Measurements from ENCODE around the gene SFTPA1.
"Not testable (repeated sequence)": the region's sequence is repeated elsewhere in the genome, so short reads cannot be mapped to it uniquely, and the experiment has no call there.

SFTPA1 gene

DNA sequence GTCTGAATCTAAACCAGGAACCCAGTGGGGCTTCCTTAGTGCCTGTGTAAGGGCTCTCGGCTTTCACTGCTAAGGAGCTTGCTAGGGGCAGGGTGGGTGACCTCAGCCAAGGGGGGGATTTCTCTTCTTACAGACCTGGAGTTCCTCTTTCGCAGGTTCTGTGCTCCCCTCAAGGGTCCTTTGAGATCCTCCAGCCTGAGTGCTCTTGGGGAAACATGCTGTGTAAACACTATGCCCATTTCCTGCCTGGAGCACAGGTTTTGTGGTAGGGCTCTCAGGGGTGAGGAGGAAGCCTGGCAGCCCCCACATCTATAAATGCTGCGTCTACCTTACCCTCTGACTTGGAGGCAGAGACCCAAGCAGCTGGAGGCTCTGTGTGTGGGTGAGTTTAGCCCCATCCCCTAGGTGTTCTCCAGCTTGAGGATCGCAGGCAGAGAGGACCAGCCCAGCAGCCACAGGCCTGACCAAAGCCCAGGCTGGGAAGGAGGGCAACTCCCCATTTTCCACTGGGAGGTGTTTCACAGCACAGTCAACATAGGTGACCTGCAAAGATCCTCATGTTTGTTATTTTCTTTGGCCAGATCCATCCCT, at the start of gene SFTPA1:
Gene SFTPA1 (plus strand): TSS at position 339 of the 591 bp plus-strand sequence. CDS start 887 bp downstream, outside the sequence.
- Histone ChIP-seq H3K36me3 (ENCODE audit: control insufficient read depth, insufficient read depth, low read length) (no peaks in the 10 kb centered on the region), H3K27me3 (ENCODE audit: control insufficient read depth, insufficient read depth, low read length) (no peaks in the 10 kb centered on the region), H3K27ac (ENCODE audit: low read depth, low read length) (no peak within 1 kb of the TSS), H3K4me3 (ENCODE audit: low read length) (no peak within 1 kb of the TSS), H3K4me1 (ENCODE audit: control insufficient read depth, insufficient read depth, low read length) (no peaks in the 10 kb centered on the region), H3K9ac (ENCODE audit: low read length) (no peak within 1 kb of the TSS)

DNA sequence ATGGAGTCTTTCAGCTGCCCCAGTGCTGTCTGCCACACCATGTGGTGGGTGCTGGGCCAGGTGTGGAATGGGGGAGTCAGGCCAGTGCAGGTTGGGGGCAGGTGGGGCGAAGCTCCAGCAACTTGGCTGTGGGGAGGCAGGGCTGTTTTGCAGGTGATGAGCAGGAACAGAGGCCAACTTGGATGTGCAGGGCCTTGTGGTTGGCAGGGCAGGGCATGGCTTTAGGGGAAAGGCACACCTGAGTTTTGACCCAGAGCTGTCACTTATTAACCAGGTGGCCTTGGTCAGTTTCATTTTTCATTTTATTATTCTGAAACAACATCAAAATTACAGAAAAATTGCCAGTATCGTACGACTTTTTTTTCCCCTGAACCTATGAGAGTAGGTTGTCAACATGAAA, 49.5 kb upstream of the SFTPA1 start:
- Histone ChIP-seq H3K9ac (ENCODE audit: low read length) (no peak overlapping the region), H3K4me3 (ENCODE audit: low read length) (no peak overlapping the region), H3K27ac (ENCODE audit: low read depth, low read length) (no peak overlapping the region), H3K36me3 (ENCODE audit: control insufficient read depth, insufficient read depth, low read length) (no peaks in the 10 kb centered on the region), H3K27me3 (ENCODE audit: control insufficient read depth, insufficient read depth, low read length) (no peaks in the 10 kb centered on the region), H3K4me1 (ENCODE audit: control insufficient read depth, insufficient read depth, low read length) (no peaks in the 10 kb centered on the region)

DNA sequence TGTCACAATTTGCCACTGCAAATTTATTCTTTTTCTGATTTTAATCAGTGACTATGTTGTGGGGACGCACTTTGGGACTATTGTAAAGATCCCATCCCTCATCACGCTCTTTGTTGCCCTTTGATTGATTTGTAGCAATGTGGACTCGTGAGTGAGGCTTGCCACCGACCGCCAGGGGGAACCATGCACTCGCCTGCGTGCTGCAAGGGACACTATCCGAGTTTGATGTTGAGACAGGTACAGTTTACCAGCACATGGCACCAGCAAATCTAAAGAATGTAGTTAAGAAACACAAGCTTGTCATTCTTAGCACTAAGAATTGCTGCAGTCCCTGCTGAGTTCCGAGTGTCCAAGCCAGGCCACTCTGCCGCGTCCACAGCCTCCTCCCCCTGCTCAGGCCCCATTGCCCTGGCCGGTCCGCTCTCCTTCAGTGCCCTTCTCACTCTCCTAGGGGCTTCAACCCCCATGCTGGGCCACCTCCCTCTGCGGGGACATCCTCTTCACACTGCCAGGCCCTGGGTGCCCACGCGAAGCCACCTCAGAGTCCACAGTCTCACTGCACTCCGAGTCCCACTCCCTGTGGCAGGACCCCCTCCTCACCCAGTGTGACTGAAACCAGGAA, 48.5 kb upstream of the SFTPA1 start:
- no peak overlapping the region for H3K9ac ChIP-seq (ENCODE audit: low read length)
- no peaks in the 10 kb centered on the region for H3K27me3 ChIP-seq (ENCODE audit: control insufficient read depth, insufficient read depth, low read length)
- no peak overlapping the region for H3K4me3 ChIP-seq (ENCODE audit: low read length)
- H3K27ac ChIP-seq (ENCODE audit: low read depth, low read length): no peak overlapping the region
- no peaks in the 10 kb centered on the region for H3K36me3 ChIP-seq (ENCODE audit: control insufficient read depth, insufficient read depth, low read length)
- H3K4me1 ChIP-seq (ENCODE audit: control insufficient read depth, insufficient read depth, low read length): no peaks in the 10 kb centered on the region

- no peak overlapping the region for H3K27ac ChIP-seq (ENCODE audit: low read depth, low read length)
- no peak overlapping the region for H3K9ac ChIP-seq (ENCODE audit: low read length)
- no peak overlapping the region for H3K4me3 ChIP-seq (ENCODE audit: low read length)
- no peaks in the 10 kb centered on the region for H3K27me3 ChIP-seq (ENCODE audit: control insufficient read depth, insufficient read depth, low read length)
- H3K4me1 ChIP-seq (ENCODE audit: control insufficient read depth, insufficient read depth, low read length): no peaks in the 10 kb centered on the region
- H3K36me3 ChIP-seq (ENCODE audit: control insufficient read depth, insufficient read depth, low read length): no peaks in the 10 kb centered on the region
Observed at GRCh38 chr10:79563426-79563825, 47.3 kb upstream of the SFTPA1 start.

DNA sequence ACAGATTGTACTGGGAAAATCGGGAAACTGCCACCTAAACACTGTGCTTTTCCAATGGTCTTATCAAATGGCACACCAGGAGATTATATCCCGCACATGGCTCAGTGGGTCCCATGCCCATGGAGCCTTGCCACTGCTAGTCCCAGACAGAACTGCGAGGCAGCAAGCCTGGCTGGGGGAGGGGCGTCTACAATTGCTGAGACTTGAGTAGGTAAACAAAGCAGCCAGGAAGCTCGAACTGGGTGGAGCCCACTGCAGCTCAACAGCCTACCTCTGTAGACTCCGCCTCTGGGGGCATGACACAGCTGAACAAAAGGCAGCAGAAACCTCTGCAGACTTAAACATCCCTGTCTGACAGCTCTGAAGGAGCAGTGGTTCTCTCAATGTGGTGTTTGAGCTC, 40.1 kb upstream of the SFTPA1 start:
- not testable (repeated sequence) for H3K4me3 ChIP-seq (ENCODE audit: low read length); H3K4me1 ChIP-seq (ENCODE audit: control insufficient read depth, insufficient read depth, low read length); H3K27ac ChIP-seq (ENCODE audit: low read depth, low read length); H3K36me3 ChIP-seq (ENCODE audit: control insufficient read depth, insufficient read depth, low read length); H3K27me3 ChIP-seq (ENCODE audit: control insufficient read depth, insufficient read depth, low read length); H3K9ac ChIP-seq (ENCODE audit: low read length)

DNA sequence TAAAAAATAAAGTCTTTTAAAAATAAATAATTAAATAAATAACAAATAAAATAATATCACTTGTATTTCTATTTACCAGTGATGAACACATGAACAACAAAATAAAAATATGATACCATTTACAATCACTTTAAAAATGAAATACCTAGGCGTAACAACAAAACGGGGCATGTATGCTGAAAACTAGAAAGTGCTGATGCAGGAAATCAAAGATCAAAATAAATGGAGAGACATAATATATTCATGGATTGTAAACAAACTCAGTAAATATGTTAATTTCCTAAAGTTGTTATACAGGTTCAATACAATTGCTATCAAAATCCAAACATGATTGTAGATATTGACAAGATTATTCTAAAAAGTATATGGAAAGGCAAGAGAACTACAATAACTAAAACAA, 31.4 kb upstream of the SFTPA1 start:
- H3K36me3 ChIP-seq (ENCODE audit: control insufficient read depth, insufficient read depth, low read length): no peaks in the 10 kb centered on the region
- no peaks in the 10 kb centered on the region for H3K27me3 ChIP-seq (ENCODE audit: control insufficient read depth, insufficient read depth, low read length)
- no peak overlapping the region for H3K27ac ChIP-seq (ENCODE audit: low read depth, low read length)
- H3K4me3 ChIP-seq (ENCODE audit: low read length): no peak overlapping the region
- no peaks in the 10 kb centered on the region for H3K4me1 ChIP-seq (ENCODE audit: control insufficient read depth, insufficient read depth, low read length)
- no peak overlapping the region for H3K9ac ChIP-seq (ENCODE audit: low read length)

DNA sequence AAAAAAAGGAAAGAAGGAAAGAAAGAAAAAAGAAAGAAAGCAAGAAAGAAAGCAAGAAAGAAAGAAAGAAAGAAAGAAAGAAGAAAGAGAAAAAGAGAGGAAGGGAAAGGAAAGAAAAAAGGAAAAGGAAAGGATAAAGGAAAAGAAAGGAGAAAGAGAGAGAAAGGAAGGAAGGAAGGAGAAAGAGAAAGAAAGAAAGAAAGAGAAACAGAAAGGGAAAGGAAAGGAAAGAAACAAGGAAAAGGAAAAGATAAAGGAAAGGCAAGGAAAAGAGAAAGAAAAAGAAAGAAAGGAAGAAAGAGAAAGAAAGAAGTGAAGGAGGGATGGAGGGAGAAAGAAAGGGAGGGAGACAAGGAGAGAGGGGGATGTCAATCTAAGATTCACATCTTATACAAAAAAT, 29.7 kb upstream of the SFTPA1 start:
- Histone ChIP-seq H3K27me3 (ENCODE audit: control insufficient read depth, insufficient read depth, low read length) (no peaks in the 10 kb centered on the region), H3K36me3 (ENCODE audit: control insufficient read depth, insufficient read depth, low read length) (no peaks in the 10 kb centered on the region), H3K9ac (ENCODE audit: low read length) (no peak overlapping the region), H3K4me1 (ENCODE audit: control insufficient read depth, insufficient read depth, low read length) (no peaks in the 10 kb centered on the region), H3K27ac (ENCODE audit: low read depth, low read length) (no peak overlapping the region), H3K4me3 (ENCODE audit: low read length) (no peak overlapping the region)

GRCh38 chr10:79582096-79582495, 28.6 kb upstream of the SFTPA1 start:
- Histone ChIP-seq H3K27me3 (ENCODE audit: control insufficient read depth, insufficient read depth, low read length) (no peaks in the 10 kb centered on the region), H3K27ac (ENCODE audit: low read depth, low read length) (no peak overlapping the region), H3K36me3 (ENCODE audit: control insufficient read depth, insufficient read depth, low read length) (no peaks in the 10 kb centered on the region), H3K4me3 (ENCODE audit: low read length) (no peak overlapping the region), H3K9ac (ENCODE audit: low read length) (no peak overlapping the region), H3K4me1 (ENCODE audit: control insufficient read depth, insufficient read depth, low read length) (no peaks in the 10 kb centered on the region)

- H3K9ac ChIP-seq (ENCODE audit: low read length); H3K36me3 ChIP-seq (ENCODE audit: control insufficient read depth, insufficient read depth, low read length); H3K4me3 ChIP-seq (ENCODE audit: low read length); H3K4me1 ChIP-seq (ENCODE audit: control insufficient read depth, insufficient read depth, low read length); H3K27me3 ChIP-seq (ENCODE audit: control insufficient read depth, insufficient read depth, low read length); H3K27ac ChIP-seq (ENCODE audit: low read depth, low read length): not testable (repeated sequence)
Observed at GRCh38 chr10:79582954-79583353, 27.8 kb upstream of the SFTPA1 start.

DNA sequence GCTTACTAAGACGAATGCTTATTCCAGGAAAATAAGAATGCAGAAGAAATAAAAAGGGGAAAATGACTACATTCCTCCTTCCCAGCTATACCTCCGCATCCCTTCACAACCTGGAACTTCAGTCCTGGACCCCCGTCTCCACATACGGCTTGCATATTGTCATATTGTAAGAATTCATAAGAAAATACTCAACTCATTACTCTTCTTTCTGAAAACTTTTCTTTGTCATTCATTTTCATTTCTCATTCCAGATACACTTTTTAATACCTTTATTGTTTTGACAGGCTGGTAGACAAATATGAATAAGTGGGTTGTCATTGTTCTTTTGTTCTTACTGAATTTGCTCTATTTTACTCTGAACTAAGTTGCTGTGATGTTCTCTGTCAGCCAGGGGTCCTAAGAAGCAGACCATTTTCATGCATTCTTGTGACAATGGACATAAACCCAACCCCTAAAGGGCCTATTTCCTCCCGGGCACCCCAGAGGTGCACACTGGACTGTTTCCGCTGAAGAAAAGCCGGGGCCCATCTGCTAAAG, 27.2 kb upstream of the SFTPA1 start:
- H3K4me3 ChIP-seq (ENCODE audit: low read length): no peak overlapping the region
- no peak overlapping the region for H3K27ac ChIP-seq (ENCODE audit: low read depth, low read length)
- H3K27me3 ChIP-seq (ENCODE audit: control insufficient read depth, insufficient read depth, low read length): no peaks in the 10 kb centered on the region
- no peaks in the 10 kb centered on the region for H3K4me1 ChIP-seq (ENCODE audit: control insufficient read depth, insufficient read depth, low read length)
- H3K36me3 ChIP-seq (ENCODE audit: control insufficient read depth, insufficient read depth, low read length): no peaks in the 10 kb centered on the region
- H3K9ac ChIP-seq (ENCODE audit: low read length): no peak overlapping the region

GRCh38 chr10:79585870-79586527, 24.7 kb upstream of the SFTPA1 start:
- Histone ChIP-seq H3K27ac (ENCODE audit: low read depth, low read length) (no peak overlapping the region), H3K4me1 (ENCODE audit: control insufficient read depth, insufficient read depth, low read length) (no peaks in the 10 kb centered on the region), H3K36me3 (ENCODE audit: control insufficient read depth, insufficient read depth, low read length) (no peaks in the 10 kb centered on the region), H3K27me3 (ENCODE audit: control insufficient read depth, insufficient read depth, low read length) (no peaks in the 10 kb centered on the region), H3K4me3 (ENCODE audit: low read length) (no peak overlapping the region), H3K9ac (ENCODE audit: low read length) (no peak overlapping the region)

DNA sequence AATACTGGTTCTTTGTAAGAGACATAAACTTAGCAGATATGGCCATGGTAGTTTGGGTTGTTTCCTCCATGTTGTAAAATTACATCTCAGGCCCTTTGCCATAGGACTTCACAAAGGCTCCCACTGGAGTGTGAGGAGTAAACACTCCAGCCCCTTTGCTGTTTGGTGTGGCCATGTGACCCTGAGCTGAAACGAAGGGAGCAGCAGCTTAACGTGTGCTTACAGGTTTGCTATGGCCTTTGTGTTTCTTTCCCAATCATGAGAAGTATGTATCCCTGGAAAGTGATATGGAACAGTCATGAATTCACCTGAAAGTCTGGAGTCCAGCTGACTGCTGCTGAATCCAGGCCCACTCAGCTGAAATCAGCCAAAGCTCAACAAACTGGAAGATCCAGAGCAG, 23.8 kb upstream of the SFTPA1 start:
- no peak overlapping the region for H3K4me3 ChIP-seq (ENCODE audit: low read length)
- no peaks in the 10 kb centered on the region for H3K4me1 ChIP-seq (ENCODE audit: control insufficient read depth, insufficient read depth, low read length)
- H3K27ac ChIP-seq (ENCODE audit: low read depth, low read length): no peak overlapping the region

DNA sequence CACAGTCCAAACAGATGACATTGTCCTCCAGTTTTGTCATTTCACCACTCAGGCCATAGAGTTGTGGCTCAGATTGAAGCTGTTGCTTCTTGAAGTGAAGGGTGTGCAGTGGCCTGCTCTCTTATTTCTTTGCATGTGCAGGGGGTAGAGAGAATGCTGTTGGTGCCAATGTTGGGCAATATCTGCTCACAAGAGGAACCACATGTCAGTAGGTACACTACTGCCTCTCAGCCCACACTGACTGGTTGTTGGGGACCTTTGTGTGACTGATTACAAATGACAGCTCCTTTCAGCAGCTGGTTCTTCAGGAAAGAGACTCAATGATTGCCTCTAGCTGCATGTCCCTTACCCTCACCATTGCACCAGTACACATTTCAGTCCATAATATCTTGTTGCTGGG, 21.9 kb upstream of the SFTPA1 start:
- no peaks in the 10 kb centered on the region for H3K4me1 ChIP-seq (ENCODE audit: control insufficient read depth, insufficient read depth, low read length)
- H3K27ac ChIP-seq (ENCODE audit: low read depth, low read length): no peak overlapping the region
- no peaks in the 10 kb centered on the region for H3K36me3 ChIP-seq (ENCODE audit: control insufficient read depth, insufficient read depth, low read length)
- H3K9ac ChIP-seq (ENCODE audit: low read length): no peak overlapping the region
- H3K27me3 ChIP-seq (ENCODE audit: control insufficient read depth, insufficient read depth, low read length): no peaks in the 10 kb centered on the region
- H3K4me3 ChIP-seq (ENCODE audit: low read length): no peak overlapping the region

More for the DNA sequence above, 23.8 kb upstream of the SFTPA1 start:
- Histone ChIP-seq H3K27me3 (ENCODE audit: control insufficient read depth, insufficient read depth, low read length) (no peaks in the 10 kb centered on the region), H3K9ac (ENCODE audit: low read length) (no peak overlapping the region), H3K36me3 (ENCODE audit: control insufficient read depth, insufficient read depth, low read length) (no peaks in the 10 kb centered on the region)
